ENCODE measurements around the gene IRF5. TPM values are rescaled to one million over a fixed set of nuclear protein-coding genes. Genes with fewer than 3 reads are reported as not detected.

Gene IRF5
- total RNA-seq, 4 donors from 2014 or later, result 8.9 to 22.8 (median 18.6) TPM

GRCh38 chr7:128890306-128891109, 47.2 kb upstream of the IRF5 start:
- H3K27ac ChIP-seq, result no peak overlapping the region
- 29% methylated on average over 25 of the region's 67 CpGs for WGBS
- H3K27me3 ChIP-seq, result peaks cover 9% of the 10 kb centered on the region
- H3K36me3 ChIP-seq, result no peaks in the 10 kb centered on the region
- peak; percentile 65 to 81 for DNase-seq (ENCODE audit: low spot score in 2 of 2)
- no peaks in the 10 kb centered on the region for H3K9me3 ChIP-seq
- peak overlapping the region; percentile 47 for H3K4me3 ChIP-seq
- TF ChIP-seq POLR2A (IDR thresholded peaks at IDR 0.05) (no peak), CTCF (IDR thresholded peaks at IDR 0.05) (no peak)
- H3K4me1 ChIP-seq, result peaks cover 19% of the 10 kb centered on the region

- 76% methylated on average over 6 of the region's 41 CpGs for WGBS
- Histone ChIP-seq H3K4me1 (peaks cover 19% of the 10 kb centered on the region), H3K9me3 (no peaks in the 10 kb centered on the region), H3K36me3 (no peaks in the 10 kb centered on the region), H3K27me3 (peaks cover 9% of the 10 kb centered on the region), H3K4me3 (peak overlapping the region; percentile 47), H3K27ac (no peak overlapping the region)
- DNase-seq (ENCODE audit: low spot score in 2 of 2), result peak in 1 of 2 donors; percentile 75
- TF ChIP-seq POLR2A (IDR thresholded peaks at IDR 0.05) (no peak), POLR2AphosphoS5 (IDR thresholded peaks at IDR 0.05) (no peak), EP300 (IDR thresholded peaks at IDR 0.05) (no peak), CTCF (IDR thresholded peaks at IDR 0.05) (no peak)
These were observed 46.4 kb upstream of the IRF5 start for GRCh38 chr7:128891110-128891941.

GRCh38 chr7:128891942-128892269, 45.8 kb upstream of the IRF5 start:
- no peaks in the 10 kb centered on the region for H3K36me3 ChIP-seq
- no peak overlapping the region for H3K4me3 ChIP-seq
- H3K27me3 ChIP-seq, result peaks cover 9% of the 10 kb centered on the region
- no peak for DNase-seq (ENCODE audit: low spot score in 2 of 2)
- no peak overlapping the region for H3K27ac ChIP-seq
- no peak for TF ChIP-seq EP300 (IDR thresholded peaks at IDR 0.05)
- no peak for TF ChIP-seq CTCF (IDR thresholded peaks at IDR 0.05)
- no peak for TF ChIP-seq POLR2A (IDR thresholded peaks at IDR 0.05)
- no peak for TF ChIP-seq POLR2AphosphoS5 (IDR thresholded peaks at IDR 0.05)
- H3K4me1 ChIP-seq, result peaks cover 19% of the 10 kb centered on the region
- no peaks in the 10 kb centered on the region for H3K9me3 ChIP-seq
- WGBS, result 68% methylated on average over 7 of the region's 11 CpGs

- Histone ChIP-seq H3K4me3 (no peak overlapping the region), H3K9me3 (no peaks in the 10 kb centered on the region), H3K27ac (no peak overlapping the region), H3K36me3 (no peaks in the 10 kb centered on the region), H3K27me3 (peaks cover 9% of the 10 kb centered on the region), H3K4me1 (peaks cover 19% of the 10 kb centered on the region)
- TF ChIP-seq EP300 (IDR thresholded peaks at IDR 0.05) (no peak), POLR2AphosphoS5 (IDR thresholded peaks at IDR 0.05) (no peak), POLR2A (IDR thresholded peaks at IDR 0.05) (no peak), CTCF (IDR thresholded peaks at IDR 0.05) (no peak)
- 79% methylated on average over 7 of the region's 13 CpGs for WGBS
- DNase-seq (ENCODE audit: low spot score in 2 of 2), result peak in 1 of 2 donors; percentile 55
These were observed 45.0 kb upstream of the IRF5 start for GRCh38 chr7:128892521-128893250.

Measured in suprapubic skin (tissue), 4 donors.